KOPT-K1 (cell line): ENCODE measurements around the gene RPRD1A.
A peak's percentile ranks its signal among the peaks of the same experiment; 100 is the strongest.
"Not testable (repeated sequence)": the region's sequence is repeated elsewhere in the genome, so short reads cannot be mapped to it uniquely, and the experiment has no call there.

ENCODE experiments used
- H3K27ac ChIP-seq: fragments of 200-600 bp; sonication (generic); 2 replicates; pipeline ENCODE4 v1.5.1; 2016; ENCODE audit warnings: antibody characterized with exemption, mild to moderate bottlenecking, low read depth, low read length; ENCODE audit not compliant: poor library complexity, severe bottlenecking
- H3K36me3 ChIP-seq: fragments of 200-600 bp; sonication (generic); 2 replicates; pipeline ENCODE4 v1.5.1; 2017; ENCODE audit warnings: antibody characterized with exemption, mild to moderate bottlenecking, low read length, moderate library complexity; ENCODE audit not compliant: insufficient read depth
- H3K9me3 ChIP-seq: fragments of 200-600 bp; sonication (generic); 2 replicates; pipeline ENCODE4 v1.5.1; 2017; ENCODE audit warnings: antibody characterized with exemption, low read length, mild to moderate bottlenecking; ENCODE audit not compliant: insufficient read depth, poor library complexity, severe bottlenecking

Gene RPRD1A

GRCh38 chr18:36089001-36089400 lies 21.6 kb upstream of the RPRD1A start:
- H3K27ac ChIP-seq = no peak overlapping the region
- H3K36me3 ChIP-seq = no peaks in the 10 kb centered on the region
- no peaks in the 10 kb centered on the region for H3K9me3 ChIP-seq

GRCh38 chr18:36088256-36088655 lies 20.9 kb upstream of the RPRD1A start:
- Histone ChIP-seq H3K27ac (no peak overlapping the region), H3K36me3 (no peaks in the 10 kb centered on the region), H3K9me3 (no peaks in the 10 kb centered on the region)

GRCh38 chr18:36086186-36086585 lies 18.8 kb upstream of the RPRD1A start:
- H3K9me3 ChIP-seq = peaks cover 10% of the 10 kb centered on the region
- no peak overlapping the region for H3K27ac ChIP-seq
- no peaks in the 10 kb centered on the region for H3K36me3 ChIP-seq

GRCh38 chr18:36085195-36085594 lies 17.8 kb upstream of the RPRD1A start:
- H3K36me3 ChIP-seq = no peaks in the 10 kb centered on the region
- peaks cover 20% of the 10 kb centered on the region for H3K9me3 ChIP-seq
- no peak overlapping the region for H3K27ac ChIP-seq

- no peak overlapping the region for H3K27ac ChIP-seq
- no peaks in the 10 kb centered on the region for H3K36me3 ChIP-seq
- H3K9me3 ChIP-seq = peaks cover 32% of the 10 kb centered on the region
Measured at GRCh38 chr18:36083729-36084128, 16.4 kb upstream of the RPRD1A start.

- peaks cover 32% of the 10 kb centered on the region for H3K9me3 ChIP-seq
- not testable (repeated sequence) for H3K27ac ChIP-seq, H3K36me3 ChIP-seq
Measured at GRCh38 chr18:36081118-36081517, 13.8 kb upstream of the RPRD1A start.

- no peak overlapping the region for H3K27ac ChIP-seq
Measured at GRCh38 chr18:36078751-36079529, 11.6 kb upstream of the RPRD1A start.

GRCh38 chr18:36077764-36078163 lies 10.4 kb upstream of the RPRD1A start:
- not testable (repeated sequence) for H3K27ac ChIP-seq, H3K36me3 ChIP-seq
- H3K9me3 ChIP-seq = peaks cover 32% of the 10 kb centered on the region

More at GRCh38 chr18:36078751-36079529, 11.6 kb upstream of the RPRD1A start:
- H3K36me3 ChIP-seq = no peaks in the 10 kb centered on the region
- H3K9me3 ChIP-seq = peaks cover 32% of the 10 kb centered on the region

GRCh38 chr18:36075862-36076587 lies 8.7 kb upstream of the RPRD1A start:
- Histone ChIP-seq H3K27ac (no peak overlapping the region), H3K9me3 (peaks cover 21% of the 10 kb centered on the region), H3K36me3 (no peaks in the 10 kb centered on the region)

GRCh38 chr18:36074435-36074834 lies 7.1 kb upstream of the RPRD1A start:
- Histone ChIP-seq H3K27ac (no peak overlapping the region), H3K9me3 (peaks cover 7% of the 10 kb centered on the region), H3K36me3 (no peaks in the 10 kb centered on the region)

- Histone ChIP-seq H3K27ac (no peak overlapping the region), H3K9me3 (peaks cover under 1% of the 10 kb centered on the region), H3K36me3 (no peaks in the 10 kb centered on the region)
Measured at GRCh38 chr18:36073676-36074075, 6.3 kb upstream of the RPRD1A start.

- not testable (repeated sequence) for H3K9me3 ChIP-seq, H3K36me3 ChIP-seq, H3K27ac ChIP-seq
Measured at GRCh38 chr18:36072406-36072805, 5.0 kb upstream of the RPRD1A start.

GRCh38 chr18:36066686-36067054 lies 689 bp downstream of the RPRD1A start:
- Histone ChIP-seq H3K27ac (peak overlapping the region; percentile 74), H3K9me3 (no peaks in the 10 kb centered on the region), H3K36me3 (peaks cover 9% of the 10 kb centered on the region; the same call in 1 of the 2 replicates)

GRCh38 chr18:36066001-36066400 lies 1.4 kb downstream of the RPRD1A start:
- H3K27ac ChIP-seq = peak overlapping the region; percentile 74
- no peaks in the 10 kb centered on the region for H3K9me3 ChIP-seq
- peaks cover 9% of the 10 kb centered on the region; the same call in 1 of the 2 replicates for H3K36me3 ChIP-seq

- H3K36me3 ChIP-seq, H3K27ac ChIP-seq, H3K9me3 ChIP-seq: not testable (repeated sequence)
Measured at GRCh38 chr18:36064809-36065079, 2.6 kb downstream of the RPRD1A start.
